ENCODE measurements around the gene PLXNB2. TPM values are rescaled to one million over a fixed set of nuclear protein-coding genes. Genes with fewer than 3 reads are reported as not detected.

The PLXNB2 gene
- total RNA-seq, 1 experiment from 2014 or later = 155 TPM

DNA sequence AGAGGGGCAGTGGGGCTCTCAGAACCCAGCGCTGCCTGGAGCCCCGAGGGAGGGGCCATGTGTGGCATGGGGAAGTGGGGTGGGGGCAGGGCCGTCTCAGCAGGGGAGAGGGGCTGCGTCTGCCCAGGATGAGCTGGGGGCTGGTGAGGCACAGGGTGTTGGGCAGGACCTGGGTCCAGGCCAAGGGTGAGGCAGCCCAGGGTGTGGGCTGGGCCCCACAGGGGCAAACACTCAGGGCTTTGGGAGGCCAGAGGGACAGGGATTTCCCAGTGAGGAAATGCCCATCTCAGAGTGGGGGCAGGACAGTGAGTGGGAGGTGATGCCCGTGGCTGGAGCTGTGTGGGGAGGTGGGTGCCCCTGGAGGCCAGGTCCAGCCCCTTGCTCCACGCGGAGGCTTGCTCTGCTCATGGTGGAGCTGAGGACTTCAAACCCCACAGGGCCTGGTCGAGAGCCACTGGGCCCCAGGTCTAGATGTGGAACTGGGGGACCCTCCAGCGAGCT is 5.4 kb downstream of the PLXNB2 start:
- POLR2A ChIA-PET (ENCODE audit: low non-redundant PET) = no interaction called here

DNA sequence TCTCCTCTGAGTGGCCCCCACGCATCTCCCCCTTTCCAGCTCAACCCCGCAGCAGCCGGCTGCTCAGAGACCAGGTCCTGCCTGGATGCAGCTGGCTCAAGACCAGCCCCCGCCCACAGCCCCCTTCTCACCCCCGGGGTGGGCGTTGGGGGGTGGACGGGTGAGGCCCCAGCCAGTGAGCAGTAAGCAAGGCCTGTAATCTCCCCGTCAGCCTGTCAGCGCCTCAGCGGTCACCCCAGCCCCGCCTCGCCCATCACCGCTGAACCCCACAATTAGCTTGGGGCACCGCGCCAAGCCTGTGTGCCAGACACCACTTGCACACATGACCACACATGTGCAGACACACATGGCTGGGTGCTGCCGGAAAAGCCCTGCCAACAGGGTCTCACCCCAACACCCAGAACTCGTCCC is 5.9 kb downstream of the PLXNB2 start:
- ChIA-PET POLR2A (ENCODE audit: low non-redundant PET) (no interaction called here), CTCF (no interaction called here)
- BruUV-seq (replicated peaks) = no TSS peak
- intact Hi-C loops (cut with micrococcal nuclease; ENCODE audit: unreplicated experiment) = no loop called here
- H3K9me3 ChIP-seq (ENCODE audit: low read depth, low read length, poor library complexity, severe bottlenecking) = no peaks in the 10 kb centered on the region
- H3K27me3 ChIP-seq (replicated peaks; ENCODE audit: insufficient read depth, low read depth, low read length, poor library complexity) = no peaks in the 10 kb centered on the region
- DNase-seq (ENCODE audit: low spot score) = no peak
- no peak overlapping the region for H3K4me3 ChIP-seq (ENCODE audit: low read depth, low read length, poor library complexity, severe bottlenecking)
- TF ChIP-seq, protein P1, sequence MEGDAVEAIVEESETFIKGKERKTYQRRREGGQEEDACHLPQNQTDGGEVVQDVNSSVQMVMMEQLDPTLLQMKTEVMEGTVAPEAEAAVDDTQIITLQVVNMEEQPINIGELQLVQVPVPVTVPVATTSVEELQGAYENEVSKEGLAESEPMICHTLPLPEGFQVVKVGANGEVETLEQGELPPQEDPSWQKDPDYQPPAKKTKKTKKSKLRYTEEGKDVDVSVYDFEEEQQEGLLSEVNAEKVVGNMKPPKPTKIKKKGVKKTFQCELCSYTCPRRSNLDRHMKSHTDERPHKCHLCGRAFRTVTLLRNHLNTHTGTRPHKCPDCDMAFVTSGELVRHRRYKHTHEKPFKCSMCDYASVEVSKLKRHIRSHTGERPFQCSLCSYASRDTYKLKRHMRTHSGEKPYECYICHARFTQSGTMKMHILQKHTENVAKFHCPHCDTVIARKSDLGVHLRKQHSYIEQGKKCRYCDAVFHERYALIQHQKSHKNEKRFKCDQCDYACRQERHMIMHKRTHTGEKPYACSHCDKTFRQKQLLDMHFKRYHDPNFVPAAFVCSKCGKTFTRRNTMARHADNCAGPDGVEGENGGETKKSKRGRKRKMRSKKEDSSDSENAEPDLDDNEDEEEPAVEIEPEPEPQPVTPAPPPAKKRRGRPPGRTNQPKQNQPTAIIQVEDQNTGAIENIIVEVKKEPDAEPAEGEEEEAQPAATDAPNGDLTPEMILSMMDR (conservative IDR thresholded peaks at IDR 0.05; ENCODE audit: low read depth, low read length) = no peak
- TF ChIP-seq EZH2 (IDR thresholded peaks at IDR 0.05; ENCODE audit: borderline replicate concordance, low read depth, low read length, poor library complexity, severe bottlenecking) = no peak
- peak overlapping the region; percentile 50 for H3K27ac ChIP-seq (ENCODE audit: low read depth, low read length, poor library complexity, severe bottlenecking)
- H3K4me1 ChIP-seq (ENCODE audit: insufficient read depth, low read length, poor library complexity, severe bottlenecking) = peaks cover 76% of the 10 kb centered on the region
- H3K36me3 ChIP-seq (ENCODE audit: insufficient read depth, low read length, poor library complexity, severe bottlenecking) = peaks cover 7% of the 10 kb centered on the region

More for the DNA sequence above, 5.4 kb downstream of the PLXNB2 start:
- Histone ChIP-seq H3K9me3 (ENCODE audit: low read depth, low read length, poor library complexity, severe bottlenecking) (no peaks in the 10 kb centered on the region), H3K4me1 (ENCODE audit: insufficient read depth, low read length, poor library complexity, severe bottlenecking) (peaks cover 76% of the 10 kb centered on the region), H3K27ac (ENCODE audit: low read depth, low read length, poor library complexity, severe bottlenecking) (peak overlapping the region; percentile 95), H3K27me3 (replicated peaks; ENCODE audit: insufficient read depth, low read depth, low read length, poor library complexity) (no peaks in the 10 kb centered on the region), H3K4me3 (ENCODE audit: low read depth, low read length, poor library complexity, severe bottlenecking) (no peak overlapping the region), H3K36me3 (ENCODE audit: insufficient read depth, low read length, poor library complexity, severe bottlenecking) (peaks cover 7% of the 10 kb centered on the region)
- TF ChIP-seq EZH2 (IDR thresholded peaks at IDR 0.05; ENCODE audit: borderline replicate concordance, low read depth, low read length, poor library complexity, severe bottlenecking) = no peak
- TF ChIP-seq, protein P1 (conservative IDR thresholded peaks at IDR 0.05; ENCODE audit: low read depth, low read length) = no peak
- CTCF ChIA-PET = no interaction called here
- no TSS peak for BruUV-seq (replicated peaks)
- no peak for DNase-seq (ENCODE audit: low spot score)
- intact Hi-C loops (cut with micrococcal nuclease; ENCODE audit: unreplicated experiment) = no loop called here

DNA sequence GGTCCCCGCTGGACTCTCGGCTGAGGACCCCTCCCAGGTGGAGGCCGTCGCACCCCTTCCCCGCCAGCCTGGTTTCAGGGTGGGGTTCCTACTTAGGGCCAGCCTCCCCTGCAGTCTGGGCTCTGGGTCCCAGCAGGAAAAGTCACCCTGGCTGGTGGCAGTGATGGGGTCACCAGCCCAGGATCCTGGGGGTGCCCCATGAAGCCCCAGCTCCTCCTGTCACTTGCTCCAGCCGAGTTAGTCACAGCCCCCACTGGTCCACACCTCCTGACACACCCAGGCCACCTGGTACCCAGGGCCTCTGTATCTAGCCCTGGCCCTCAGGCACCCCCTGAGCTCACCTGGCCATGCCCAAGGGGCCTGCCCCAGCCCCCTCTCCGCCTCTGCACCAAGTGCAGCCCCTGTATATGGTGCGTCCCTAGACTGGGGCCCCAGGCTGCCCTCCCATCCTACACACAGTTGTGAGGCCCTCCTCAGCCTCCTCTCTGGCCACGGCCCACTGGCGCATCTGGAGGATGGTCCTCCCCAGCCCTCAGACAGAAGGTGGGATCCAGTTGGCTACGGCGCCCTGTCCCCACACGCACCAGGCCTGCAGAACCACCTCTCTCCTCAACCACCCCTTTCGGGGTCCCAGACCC is 6.7 kb downstream of the PLXNB2 start:
- peaks cover 74% of the 10 kb centered on the region for H3K4me1 ChIP-seq (ENCODE audit: insufficient read depth, low read length, poor library complexity, severe bottlenecking)
- H3K27ac ChIP-seq (ENCODE audit: low read depth, low read length, poor library complexity, severe bottlenecking) = no peak overlapping the region
- no peak for DNase-seq (ENCODE audit: low spot score)
- BruUV-seq (replicated peaks) = no TSS peak
- peak overlapping the region; percentile 41 for H3K4me3 ChIP-seq (ENCODE audit: low read depth, low read length, poor library complexity, severe bottlenecking)
- CTCF ChIA-PET = no interaction called here
- no peaks in the 10 kb centered on the region for H3K9me3 ChIP-seq (ENCODE audit: low read depth, low read length, poor library complexity, severe bottlenecking)
- intact Hi-C loops (cut with micrococcal nuclease; ENCODE audit: unreplicated experiment) = no loop called here
- POLR2A ChIA-PET (ENCODE audit: low non-redundant PET) = interaction anchor here (0.5 kb wide), 1 partner anchor 74 kb away, joined by 8 read pairs; no protein-coding TSS in a partner anchor
- peaks cover 7% of the 10 kb centered on the region for H3K36me3 ChIP-seq (ENCODE audit: insufficient read depth, low read length, poor library complexity, severe bottlenecking)
- TF ChIP-seq, protein P1 (conservative IDR thresholded peaks at IDR 0.05; ENCODE audit: low read depth, low read length) = no peak
- no peak for TF ChIP-seq EZH2 (IDR thresholded peaks at IDR 0.05; ENCODE audit: borderline replicate concordance, low read depth, low read length, poor library complexity, severe bottlenecking)
- H3K27me3 ChIP-seq (replicated peaks; ENCODE audit: insufficient read depth, low read depth, low read length, poor library complexity) = no peaks in the 10 kb centered on the region

Measured in A673 (cell line).